IMR-90 (cell line): ENCODE data around the gene CUL1.

ENCODE experiments used
- BHLHE40 ChIP-seq: fragments of 150-350 bp; IDR thresholded peaks from 2 replicates; pipeline ENCODE4 v1.6.1; 2016; ENCODE audit warnings: mild to moderate bottlenecking, low read depth, low read length
- CEBPB ChIP-seq: IDR thresholded peaks from 2 replicates; pipeline ENCODE4 v1.6.1; 2012; ENCODE audit warnings: low read depth, low read length, improper control_type of control experiment
- ELK1 ChIP-seq: fragments of 150-350 bp; IDR thresholded peaks from 2 replicates; pipeline ENCODE4 v1.6.1; 2016; ENCODE audit warnings: low read depth, mild to moderate bottlenecking, low read length, moderate library complexity, borderline replicate concordance
- MXI1 ChIP-seq: IDR thresholded peaks from 2 replicates; pipeline ENCODE4 v1.6.1; 2012; ENCODE audit warnings: low read depth, mild to moderate bottlenecking, low read length, moderate library complexity, borderline replicate concordance
- POLR2A ChIP-seq: IDR thresholded peaks from 2 replicates; pipeline ENCODE4 v1.6.1; 2012; ENCODE audit warnings: mild to moderate bottlenecking, low read depth, low read length
- RAD21 ChIP-seq: IDR thresholded peaks from 2 replicates; pipeline ENCODE4 v1.6.1; 2012; ENCODE audit warnings: low read length, improper control_type of control experiment
- RFX5 ChIP-seq: IDR thresholded peaks from 2 replicates; pipeline ENCODE4 v1.8.0; 2012; ENCODE audit warnings: low read depth, mild to moderate bottlenecking, low read length, moderate library complexity
- SMC3 ChIP-seq: fragments of 150-350 bp; IDR thresholded peaks from 2 replicates; pipeline ENCODE4 v1.6.1; 2016; ENCODE audit warnings: low read depth, mild to moderate bottlenecking, antibody characterized with exemption, low read length, moderate library complexity
- TF ChIP-seq, protein P1 (sequence below): conservative IDR thresholded peaks from 2 replicates; pipeline ENCODE4 v1.5.1; 2012; ENCODE audit warnings: mild to moderate bottlenecking, low read depth, low read length, improper control_type of control experiment
- TF ChIP-seq, protein P2 (sequence below): fragments of 150-350 bp; IDR thresholded peaks from 2 replicates; pipeline ENCODE4 v1.6.1; 2017; ENCODE audit warnings: mild to moderate bottlenecking, antibody characterized with exemption, low read length, low read depth

GRCh38 chr7:148696787-148697186, 1.9 kb upstream of the CUL1 start:
- TF ChIP-seq, protein P1, sequence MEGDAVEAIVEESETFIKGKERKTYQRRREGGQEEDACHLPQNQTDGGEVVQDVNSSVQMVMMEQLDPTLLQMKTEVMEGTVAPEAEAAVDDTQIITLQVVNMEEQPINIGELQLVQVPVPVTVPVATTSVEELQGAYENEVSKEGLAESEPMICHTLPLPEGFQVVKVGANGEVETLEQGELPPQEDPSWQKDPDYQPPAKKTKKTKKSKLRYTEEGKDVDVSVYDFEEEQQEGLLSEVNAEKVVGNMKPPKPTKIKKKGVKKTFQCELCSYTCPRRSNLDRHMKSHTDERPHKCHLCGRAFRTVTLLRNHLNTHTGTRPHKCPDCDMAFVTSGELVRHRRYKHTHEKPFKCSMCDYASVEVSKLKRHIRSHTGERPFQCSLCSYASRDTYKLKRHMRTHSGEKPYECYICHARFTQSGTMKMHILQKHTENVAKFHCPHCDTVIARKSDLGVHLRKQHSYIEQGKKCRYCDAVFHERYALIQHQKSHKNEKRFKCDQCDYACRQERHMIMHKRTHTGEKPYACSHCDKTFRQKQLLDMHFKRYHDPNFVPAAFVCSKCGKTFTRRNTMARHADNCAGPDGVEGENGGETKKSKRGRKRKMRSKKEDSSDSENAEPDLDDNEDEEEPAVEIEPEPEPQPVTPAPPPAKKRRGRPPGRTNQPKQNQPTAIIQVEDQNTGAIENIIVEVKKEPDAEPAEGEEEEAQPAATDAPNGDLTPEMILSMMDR: no peak
- no peak for TF ChIP-seq RFX5
- no peak for TF ChIP-seq POLR2A
- TF ChIP-seq RAD21: no peak
- TF ChIP-seq CEBPB: no peak
- TF ChIP-seq, protein P2, sequence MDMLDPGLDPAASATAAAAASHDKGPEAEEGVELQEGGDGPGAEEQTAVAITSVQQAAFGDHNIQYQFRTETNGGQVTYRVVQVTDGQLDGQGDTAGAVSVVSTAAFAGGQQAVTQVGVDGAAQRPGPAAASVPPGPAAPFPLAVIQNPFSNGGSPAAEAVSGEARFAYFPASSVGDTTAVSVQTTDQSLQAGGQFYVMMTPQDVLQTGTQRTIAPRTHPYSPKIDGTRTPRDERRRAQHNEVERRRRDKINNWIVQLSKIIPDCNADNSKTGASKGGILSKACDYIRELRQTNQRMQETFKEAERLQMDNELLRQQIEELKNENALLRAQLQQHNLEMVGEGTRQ: no peak
- TF ChIP-seq MXI1: no peak
- TF ChIP-seq BHLHE40: no peak
- TF ChIP-seq ELK1: no peak
- TF ChIP-seq SMC3: no peak
